ENCODE results near the gene RARA. TPM values are rescaled to one million over a fixed set of nuclear protein-coding genes. Genes with fewer than 3 reads are reported as not detected.

RARA gene
- total RNA-seq, 2 donors from 2014 or later, result 46.8 to 73.4 TPM

- DNase-seq (ENCODE audit: low spot score) (no peak), ATAC-seq (ENCODE audit: insufficient number of reproducible peaks, low FRiP score, low read depth) (no peak)
- H3K9me3 ChIP-seq, result no peaks in the 10 kb centered on the region
- peak overlapping the region in 1 of 2 donors; percentile 52 for H3K27ac ChIP-seq
- TF ChIP-seq CTCF (IDR thresholded peaks at IDR 0.05), result no peak
- H3K27me3 ChIP-seq (replicated peaks; ENCODE audit: insufficient read depth), result no peaks in the 10 kb centered on the region
- peaks cover 12 to 25% of the 10 kb centered on the region in 2 donors for H3K4me1 ChIP-seq (ENCODE audit: control insufficient read depth in 1 of 2, low read depth in 2 of 2)
- H3K36me3 ChIP-seq, result peaks cover 17% of the 10 kb centered on the region
- H3K4me3 ChIP-seq, result no peak overlapping the region
These were observed 25.3 kb upstream of the RARA start for GRCh38 chr17:40283662-40284061.

- H3K36me3 ChIP-seq, result peaks cover 12% of the 10 kb centered on the region
- ATAC-seq (ENCODE audit: insufficient number of reproducible peaks, low FRiP score, low read depth) (no peak), DNase-seq (ENCODE audit: low spot score) (no peak)
- H3K9me3 ChIP-seq, result no peaks in the 10 kb centered on the region
- no peak for TF ChIP-seq CTCF (IDR thresholded peaks at IDR 0.05)
- peak overlapping the region; percentile 14 for H3K4me3 ChIP-seq
- H3K27ac ChIP-seq, result peak overlapping the region in 1 of 2 donors; percentile 52
- H3K4me1 ChIP-seq (ENCODE audit: control insufficient read depth in 1 of 2, low read depth in 2 of 2), result peaks cover 12 to 25% of the 10 kb centered on the region in 2 donors
- H3K27me3 ChIP-seq (replicated peaks; ENCODE audit: insufficient read depth), result no peaks in the 10 kb centered on the region
These were observed 24.8 kb upstream of the RARA start for GRCh38 chr17:40284085-40284713.

- peaks cover 12 to 25% of the 10 kb centered on the region in 2 donors for H3K4me1 ChIP-seq (ENCODE audit: control insufficient read depth in 1 of 2, low read depth in 2 of 2)
- no peaks in the 10 kb centered on the region for H3K36me3 ChIP-seq
- no peak for ATAC-seq (ENCODE audit: insufficient number of reproducible peaks, low FRiP score, low read depth)
- no peaks in the 10 kb centered on the region for H3K27me3 ChIP-seq (replicated peaks; ENCODE audit: insufficient read depth)
- no peaks in the 10 kb centered on the region for H3K9me3 ChIP-seq
- no peak for TF ChIP-seq CTCF (IDR thresholded peaks at IDR 0.05)
- DNase-seq (ENCODE audit: low spot score), result no peak
- H3K27ac ChIP-seq, result no peak overlapping the region
- no peak overlapping the region for H3K4me3 ChIP-seq
These were observed 22.5 kb upstream of the RARA start for GRCh38 chr17:40286473-40286872.

- Histone ChIP-seq H3K9me3 (no peaks in the 10 kb centered on the region), H3K27me3 (replicated peaks; ENCODE audit: insufficient read depth) (no peaks in the 10 kb centered on the region), H3K36me3 (no peaks in the 10 kb centered on the region), H3K4me1 (ENCODE audit: control insufficient read depth in 1 of 2, low read depth in 2 of 2) (peaks cover 12 to 25% of the 10 kb centered on the region in 2 donors), H3K4me3 (peak overlapping the region; percentile 45), H3K27ac (no peak overlapping the region)
- no peak for ATAC-seq (ENCODE audit: insufficient number of reproducible peaks, low FRiP score, low read depth)
- no peak for DNase-seq (ENCODE audit: low spot score)
- no peak for TF ChIP-seq CTCF (IDR thresholded peaks at IDR 0.05)
These were observed 21.9 kb upstream of the RARA start for GRCh38 chr17:40287159-40287493.

GRCh38 chr17:40287494-40288369, 21.2 kb upstream of the RARA start, which contains the start of gene CDC6:
CDC6 (plus strand) TSS chr17:40287879; CDS start chr17:40289421, 1,542 bp downstream.
- Histone ChIP-seq H3K4me3 (peak within 1 kb of the TSS; percentile 75), H3K9me3 (no peaks in the 10 kb centered on the region), H3K36me3 (no peaks in the 10 kb centered on the region), H3K27me3 (replicated peaks; ENCODE audit: insufficient read depth) (no peaks in the 10 kb centered on the region), H3K4me1 (ENCODE audit: control insufficient read depth in 1 of 2, low read depth in 2 of 2) (peaks cover 12 to 25% of the 10 kb centered on the region in 2 donors), H3K27ac (no peak within 1 kb of the TSS)
- ATAC-seq (ENCODE audit: insufficient number of reproducible peaks, low FRiP score, low read depth) (peak; percentile 96), DNase-seq (ENCODE audit: low spot score) (peak; percentile 94)
- no peak for TF ChIP-seq CTCF (IDR thresholded peaks at IDR 0.05)

All from thoracic aorta (tissue), 2 donors.